GM19452 (cell line): ENCODE results near the gene OR9G4.

ENCODE experiments used
- ATAC-seq: cut with Tn5 transposase; IDR thresholded peaks from one replicate; pipeline ENCODE4 v1.9.1; 2021; ENCODE audit not compliant: unreplicated experiment

The OR9G4 gene

DNA sequence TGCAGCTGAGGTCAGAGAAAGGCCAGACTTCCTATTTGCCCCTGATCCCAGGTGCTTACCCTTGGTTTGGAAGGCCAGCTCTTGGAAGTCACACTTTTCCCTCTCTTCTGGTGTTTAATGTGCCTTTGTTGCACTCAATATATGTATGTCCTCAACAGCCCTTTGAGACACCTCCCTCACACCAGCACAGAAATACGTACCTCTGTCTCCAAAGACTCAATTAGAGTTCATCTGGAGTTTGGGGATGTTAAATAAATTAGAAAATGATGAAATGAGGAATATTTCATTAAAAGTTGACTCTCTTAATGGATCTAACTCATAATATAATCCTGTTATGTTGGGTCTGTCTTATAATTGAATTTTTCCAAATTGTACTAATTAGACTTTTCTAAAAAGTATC lies at the start of gene OR9G4:
TSS of gene OR9G4 (minus strand) at position 101 of the 400 bp plus-strand sequence. CDS start 4,931 bp downstream, outside the sequence.
- ATAC-seq = no peak

DNA sequence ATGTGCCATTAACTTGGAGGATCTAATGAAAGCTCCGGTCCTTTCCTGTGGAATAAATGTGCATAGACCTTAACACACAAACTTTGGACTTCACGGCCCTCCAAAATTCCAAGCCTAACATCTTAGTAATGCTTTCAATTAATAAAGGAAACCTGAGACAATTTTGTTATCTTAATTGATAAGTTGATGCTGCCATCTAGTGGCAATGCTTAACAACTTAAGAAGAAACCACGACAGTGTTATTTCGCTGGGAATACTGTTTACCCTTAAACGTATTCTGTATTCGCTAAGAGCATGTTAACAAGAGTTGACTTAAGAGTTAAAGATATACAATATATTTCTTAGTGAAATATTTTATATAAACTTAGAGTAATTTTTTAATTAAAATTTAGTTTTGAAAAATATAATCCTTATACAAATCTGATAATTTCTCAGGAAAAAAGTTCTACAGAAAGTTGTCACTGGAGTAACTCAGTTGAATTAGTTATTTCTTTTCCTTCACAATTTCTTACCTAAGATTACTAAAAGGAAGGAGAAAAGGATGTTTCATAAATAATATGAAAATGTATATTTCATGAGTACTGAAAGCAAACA lies 35.0 kb upstream of the OR9G4 start:
- no peak for ATAC-seq

DNA sequence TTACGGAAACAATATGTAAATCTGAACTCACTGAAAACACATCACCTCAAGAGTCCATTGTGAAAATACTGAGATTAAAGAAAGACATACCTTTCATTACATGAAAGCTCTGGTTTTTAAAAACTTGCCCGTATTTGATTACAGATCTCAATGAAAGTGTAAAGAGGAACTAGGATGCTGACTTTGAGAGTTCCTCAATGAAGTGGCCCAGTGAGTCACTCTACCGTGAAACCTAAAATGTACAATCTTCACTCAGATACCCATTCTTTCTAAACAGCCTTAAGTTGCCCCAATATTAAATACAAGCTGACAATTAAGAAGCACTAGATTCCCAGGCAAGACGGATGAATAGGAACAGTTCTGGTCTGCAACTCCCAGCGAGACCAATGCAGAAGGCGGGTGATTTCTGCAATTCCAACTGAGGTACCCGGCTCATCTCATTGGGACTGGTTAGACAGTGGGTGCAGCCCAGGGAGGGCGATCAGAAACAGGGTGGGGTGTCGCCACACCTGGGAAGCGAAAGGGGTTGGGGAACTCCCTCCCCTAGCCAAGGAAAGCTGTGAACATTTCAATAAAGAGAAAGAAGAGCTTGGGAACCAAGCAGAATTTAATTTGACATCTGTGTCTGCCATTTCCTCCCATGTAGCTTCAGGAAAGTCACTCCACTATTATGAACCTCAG lies 33.8 kb upstream of the OR9G4 start:
- ATAC-seq = peak; percentile 69

DNA sequence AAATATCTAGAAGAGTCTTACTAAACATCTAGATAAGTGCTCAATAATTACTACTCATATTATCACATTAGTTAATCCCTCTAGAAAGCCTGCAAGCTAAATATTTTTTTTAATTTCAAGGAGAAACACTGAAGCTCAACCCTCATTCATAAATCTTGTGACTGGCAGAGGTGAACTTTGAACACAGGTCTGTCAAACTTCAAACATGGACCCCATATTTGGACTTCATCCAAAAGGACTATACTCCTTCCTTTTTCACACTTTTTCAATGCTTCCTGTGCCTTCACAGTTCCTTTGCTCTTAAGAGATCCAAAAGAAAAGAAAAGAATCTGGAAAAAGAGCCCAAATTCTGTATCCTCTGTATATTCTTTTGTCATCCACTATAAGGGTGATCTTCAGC lies 28.3 kb upstream of the OR9G4 start:
- ATAC-seq = no peak

DNA sequence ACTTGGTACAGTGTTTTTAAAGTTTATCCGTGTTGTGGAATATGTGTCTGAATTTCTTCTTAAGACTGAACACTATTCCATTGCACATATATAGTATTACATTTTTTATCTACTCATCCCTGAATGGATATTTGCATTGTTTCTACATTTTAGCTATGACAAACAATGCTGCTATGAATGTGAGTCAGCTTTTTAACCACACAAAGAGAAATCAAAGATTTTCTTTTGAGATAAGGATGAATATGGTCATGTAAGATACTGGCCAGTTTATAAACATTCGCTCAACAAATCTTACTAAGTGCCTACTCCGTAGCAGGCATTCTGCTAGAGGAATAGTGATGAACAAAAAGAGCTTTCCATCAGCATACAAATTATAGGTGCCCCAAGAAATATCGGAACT lies 16.5 kb upstream of the OR9G4 start:
- ATAC-seq = no peak

DNA sequence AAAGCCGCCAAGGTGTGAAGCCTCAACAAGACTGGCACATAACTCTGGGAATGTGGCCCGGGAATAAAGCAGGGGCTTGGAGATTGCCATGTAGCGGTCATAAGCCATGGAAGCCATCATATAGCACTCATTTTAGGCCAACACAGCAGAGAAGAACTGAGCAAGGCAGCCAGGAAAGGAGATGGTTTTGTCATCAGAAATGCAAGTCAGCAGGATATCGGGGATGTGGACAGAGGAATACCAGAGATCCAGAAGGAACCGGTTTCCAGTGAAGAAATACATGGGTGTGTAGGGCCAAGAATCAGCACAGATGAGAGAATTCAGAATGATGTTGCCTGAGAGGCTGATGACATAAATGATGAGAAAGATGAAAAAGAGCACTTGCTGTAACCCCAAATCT lies 3.0 kb upstream of the OR9G4 start:
- ATAC-seq = no peak

DNA sequence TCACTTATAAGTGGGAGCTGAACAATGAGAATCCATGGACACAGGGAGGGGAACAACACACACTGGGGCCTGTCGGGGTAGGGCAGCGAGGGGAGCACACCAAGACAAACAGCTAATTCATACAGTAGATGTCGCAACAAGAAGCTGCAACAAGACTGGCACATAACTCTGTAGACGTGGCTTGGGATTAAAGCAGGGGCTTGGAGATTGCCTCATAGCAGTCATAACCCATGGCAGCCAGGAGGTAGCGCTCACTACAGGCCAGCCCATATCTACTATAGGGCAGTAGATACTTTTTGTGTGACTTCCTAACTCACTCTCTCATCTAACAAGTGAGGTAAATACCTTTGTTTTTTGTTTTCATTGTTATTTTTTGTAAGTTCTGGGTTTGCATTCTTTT lies 1.7 kb upstream of the OR9G4 start:
- no peak for ATAC-seq

DNA sequence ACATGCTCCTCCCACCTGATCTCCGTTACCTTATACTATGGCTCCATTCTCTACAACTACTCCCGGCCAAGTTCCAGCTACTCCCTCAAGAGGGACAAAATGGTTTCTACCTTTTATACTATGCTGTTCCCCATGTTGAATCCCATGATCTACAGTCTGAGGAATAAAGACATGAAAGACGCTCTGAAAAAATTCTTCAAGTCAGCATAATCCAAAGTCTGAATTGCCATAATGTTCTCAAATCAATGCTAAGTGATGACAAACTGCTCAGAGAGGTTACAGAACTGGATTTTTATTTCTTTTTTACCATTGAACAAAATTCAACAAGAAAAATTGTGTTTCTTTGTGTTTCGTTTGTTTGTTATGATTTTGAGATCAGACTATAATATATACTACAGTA lies 7.6 kb downstream of the OR9G4 start:
- ATAC-seq = no peak

DNA sequence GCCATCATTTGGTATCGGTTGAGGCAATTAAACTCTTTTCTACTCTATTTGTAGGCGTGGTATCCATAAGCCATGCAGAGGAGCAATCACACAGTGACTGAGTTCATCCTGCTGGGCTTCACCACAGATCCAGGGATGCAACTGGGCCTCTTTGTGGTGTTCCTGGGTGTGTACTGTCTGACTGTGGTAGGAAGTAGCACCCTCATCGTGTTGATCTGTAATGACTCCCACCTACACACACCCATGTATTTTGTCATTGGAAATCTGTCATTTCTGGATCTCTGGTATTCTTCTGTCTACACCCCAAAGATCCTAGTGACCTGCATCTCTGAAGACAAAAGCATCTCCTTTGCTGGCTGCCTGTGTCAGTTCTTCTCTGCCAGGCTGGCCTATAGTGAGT lies 8.4 kb downstream of the OR9G4 start:
- ATAC-seq = no peak

DNA sequence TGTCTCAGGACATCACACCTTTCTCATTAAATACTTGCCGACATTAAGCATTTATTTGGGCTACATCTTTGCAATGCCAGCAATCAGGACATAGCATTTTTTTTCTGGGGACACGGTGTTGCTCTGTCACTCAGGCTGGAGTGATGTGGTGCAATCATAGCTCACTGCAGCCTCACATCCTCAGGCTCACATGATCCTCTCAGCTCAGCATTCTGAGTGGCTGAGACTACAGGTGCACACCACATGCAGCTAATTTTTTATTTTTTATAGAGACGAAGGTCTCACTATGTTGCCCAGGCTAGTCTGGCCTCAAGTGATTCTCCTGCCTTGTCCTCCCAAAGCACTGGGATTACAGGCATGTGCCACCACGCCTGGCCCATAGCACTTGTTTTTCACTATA lies 28.0 kb downstream of the OR9G4 start:
- no peak for ATAC-seq

DNA sequence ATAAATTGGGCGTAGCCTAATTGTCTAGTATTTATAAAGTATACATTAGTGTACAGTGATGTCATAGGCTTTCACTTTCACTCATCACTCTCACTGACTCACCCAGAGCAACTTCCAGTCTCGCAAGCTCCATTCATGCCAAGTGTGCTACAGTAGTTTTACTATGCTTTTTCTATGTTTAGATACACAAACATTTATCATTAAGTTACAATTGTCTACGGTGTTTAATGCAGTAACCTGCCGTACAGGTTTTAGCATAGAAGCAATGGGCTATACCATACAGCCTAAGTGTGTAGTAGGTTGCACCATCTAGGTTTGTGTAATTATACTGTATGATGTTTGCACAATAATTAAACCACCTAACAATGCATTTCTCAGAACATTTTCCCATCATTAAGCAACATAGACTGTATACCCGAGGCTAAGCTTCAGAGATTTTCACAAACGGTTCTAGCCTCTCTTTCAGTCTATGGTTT lies 32.1 kb downstream of the OR9G4 start:
- ATAC-seq = no peak

DNA sequence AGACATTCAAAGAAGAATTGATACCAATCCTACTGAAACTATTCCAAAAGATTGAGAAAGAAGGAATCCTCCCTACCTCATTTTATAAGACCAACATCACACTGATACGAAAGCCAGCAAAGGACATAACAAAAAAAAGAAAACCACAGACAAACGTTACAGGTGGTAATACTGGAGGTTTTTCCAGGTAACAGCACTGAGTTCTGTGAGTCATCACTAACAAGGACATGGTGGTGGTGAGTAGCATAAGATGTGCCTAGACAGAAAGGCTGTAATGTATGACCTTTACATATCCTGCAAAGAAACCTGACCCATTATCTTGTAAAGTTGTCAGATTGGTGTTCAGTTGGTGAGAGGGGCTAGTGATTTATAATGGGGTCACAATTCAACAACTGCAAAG lies 34.3 kb downstream of the OR9G4 start:
- no peak for ATAC-seq

DNA sequence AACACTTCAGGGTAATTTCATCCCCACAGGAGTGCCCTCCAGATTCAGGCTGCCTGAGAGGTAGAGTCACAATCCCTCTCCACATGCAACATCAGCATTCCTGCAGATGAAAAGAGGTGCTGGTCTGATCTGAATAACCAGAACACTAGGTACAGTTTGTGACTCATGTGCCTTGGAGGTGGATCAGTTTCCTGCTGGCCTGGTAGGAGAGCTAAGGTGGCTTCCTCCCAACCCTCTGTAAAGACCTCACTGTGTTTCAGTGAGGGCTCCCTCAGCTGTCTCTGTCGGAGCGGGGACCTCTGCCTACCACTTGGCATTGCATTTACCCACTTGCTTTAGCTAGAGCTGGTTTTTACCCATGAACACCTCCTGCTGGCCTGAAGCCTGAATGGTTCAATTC lies 42.0 kb downstream of the OR9G4 start:
- no peak for ATAC-seq

DNA sequence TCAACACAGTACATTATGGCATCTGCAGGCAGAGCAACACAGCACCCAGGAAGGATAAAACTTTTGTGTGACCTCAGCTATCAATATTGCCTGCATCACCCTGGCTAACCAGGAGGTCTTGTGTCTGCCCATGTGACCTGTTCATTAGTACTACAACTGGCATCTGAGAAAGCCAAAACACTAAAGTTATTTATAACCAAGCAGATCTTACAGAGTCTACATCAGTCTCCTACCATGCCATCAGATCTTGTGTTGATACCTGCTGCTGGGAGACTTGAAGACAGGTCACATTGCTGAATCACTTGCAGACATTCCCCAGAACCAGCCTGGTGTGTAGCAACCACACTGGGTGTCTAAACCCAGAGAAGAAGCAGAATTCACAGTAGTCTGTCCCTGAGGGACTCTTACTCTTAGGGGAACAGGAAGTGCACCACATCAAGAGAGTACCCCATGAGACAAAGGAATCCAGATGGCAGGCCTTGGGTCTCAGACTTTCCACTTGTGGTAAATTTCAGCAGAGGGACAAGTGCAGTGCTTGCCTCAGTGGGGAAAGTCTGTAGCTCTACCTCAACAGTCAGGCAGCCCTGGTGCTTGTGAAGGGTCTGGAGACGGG lies 42.6 kb downstream of the OR9G4 start:
- no peak for ATAC-seq

DNA sequence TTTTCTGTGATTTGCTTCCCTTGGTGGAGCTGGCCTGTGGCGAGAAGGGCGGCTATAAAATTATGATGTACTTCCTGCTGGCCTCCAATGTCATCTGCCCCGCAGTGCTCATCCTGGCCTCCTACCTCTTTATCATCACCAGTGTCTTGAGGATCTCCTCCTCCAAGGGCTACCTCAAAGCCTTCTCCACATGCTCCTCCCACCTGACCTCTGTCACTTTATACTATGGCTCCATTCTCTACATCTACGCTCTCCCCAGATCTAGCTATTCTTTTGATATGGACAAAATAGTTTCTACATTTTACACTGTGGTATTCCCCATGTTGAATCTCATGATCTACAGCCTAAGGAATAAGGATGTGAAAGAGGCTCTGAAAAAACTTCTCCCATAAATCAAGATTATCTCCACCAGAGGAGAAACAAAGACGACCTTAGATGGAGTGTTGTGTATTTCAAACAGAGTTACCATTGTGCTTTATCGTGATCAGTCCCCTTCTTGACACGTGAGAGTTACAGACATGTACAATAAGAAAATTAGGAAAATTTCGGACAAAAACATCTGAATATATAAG lies 47.5 kb downstream of the OR9G4 start:
- no peak for ATAC-seq

DNA sequence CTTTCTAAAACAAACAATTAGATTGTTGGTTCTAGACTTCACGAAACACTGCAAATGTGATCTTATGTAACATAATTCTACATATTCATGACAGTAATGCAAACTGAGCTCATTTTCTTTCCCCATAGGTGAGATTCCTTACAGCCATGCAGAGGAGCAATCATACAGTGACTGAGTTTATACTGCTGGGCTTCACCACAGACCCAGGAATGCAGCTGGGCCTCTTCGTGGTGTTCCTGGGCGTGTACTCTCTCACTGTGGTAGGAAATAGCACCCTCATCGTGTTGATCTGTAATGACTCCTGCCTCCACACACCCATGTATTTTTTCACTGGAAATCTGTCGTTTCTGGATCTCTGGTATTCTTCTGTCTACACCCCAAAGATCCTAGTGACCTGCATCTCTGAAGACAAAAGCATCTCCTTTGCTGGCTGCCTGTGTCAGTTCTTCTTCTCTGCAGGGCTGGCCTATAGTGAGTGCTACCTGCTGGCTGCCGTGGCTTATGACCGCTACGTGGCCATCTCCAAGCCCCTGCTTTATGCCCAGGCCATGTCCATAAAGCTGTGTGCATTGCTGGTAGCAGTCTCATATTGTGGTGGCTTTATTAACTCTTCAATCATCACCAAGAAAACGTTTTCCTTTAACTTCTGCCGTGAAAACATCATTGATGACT lies 48.1 kb downstream of the OR9G4 start:
- ATAC-seq = no peak

DNA sequence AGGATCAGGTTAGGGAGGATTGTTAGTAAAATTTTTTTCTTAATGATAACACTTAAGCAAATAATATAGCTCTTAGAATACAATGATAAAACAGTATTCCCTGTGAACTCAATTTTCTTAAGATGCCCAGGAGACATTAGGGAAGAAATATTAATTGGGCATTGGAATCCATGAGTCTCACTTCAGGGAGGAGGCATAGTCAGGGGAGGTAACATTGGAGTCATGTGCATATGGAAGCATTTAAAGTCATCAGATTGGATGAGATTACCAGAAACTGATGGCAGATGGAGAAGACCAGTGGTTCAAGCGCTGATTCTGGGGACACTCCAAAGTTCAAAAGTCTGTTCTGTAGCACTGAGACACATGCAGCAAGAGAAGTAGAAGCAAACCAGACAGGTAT lies 49.7 kb downstream of the OR9G4 start, which contains the start of gene OR9G1:
TSS of gene OR9G1 (plus strand) at position 301 of the 400 bp plus-strand sequence. CDS start 1,293 bp downstream, outside the sequence.
- ATAC-seq = no peak

DNA sequence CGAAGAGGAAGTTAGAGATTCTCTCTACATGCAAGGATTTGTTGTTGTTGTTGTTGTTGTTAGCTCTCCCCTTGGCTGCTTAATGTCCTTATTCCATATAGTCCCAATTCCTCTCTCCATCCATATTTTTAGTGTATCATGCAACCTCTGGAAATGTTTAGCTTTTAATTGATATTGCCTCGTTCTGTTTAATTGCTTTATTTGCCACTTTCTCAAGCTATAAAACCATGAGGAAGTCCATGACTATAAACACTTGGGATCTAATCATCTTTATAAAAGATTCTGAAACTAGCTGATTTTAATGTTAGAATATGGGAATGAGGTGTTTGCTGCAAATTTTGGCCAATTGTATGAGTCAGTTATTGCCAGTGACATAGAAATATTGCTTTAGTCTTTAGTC lies 55.1 kb downstream of the OR9G4 start:
- no peak for ATAC-seq
